K562 (cell line): ENCODE data around the gene HOXB7. TPM values are rescaled to one million over a fixed set of nuclear protein-coding genes. Genes with fewer than 3 reads are reported as not detected.

ENCODE experiments used
- SUPT5H ChIP-seq: fragments of 450-650 bp; IDR thresholded peaks from 2 replicates; pipeline ENCODE4 v1.6.1; 2016
- TSC22D4 ChIP-seq: fragments of 450-650 bp; IDR thresholded peaks from 2 replicates; pipeline ENCODE4 v1.6.1; 2016; ENCODE audit warnings: missing genetic modification characterization, missing biosample characterization, control low read depth
- U2AF1 ChIP-seq: fragments of 200-400 bp; formaldehyde crosslinking; optimal IDR thresholded peaks from 2 replicates; pipeline ENCODE3; 2017; ENCODE audit warnings: mild to moderate bottlenecking, low read depth, low read length, moderate library complexity
- polyA plus RNA-seq, 8 experiments: library from polyadenylated mRNA; depleted of rRNA in 4 of 8; stranded (reverse) in 5 of 8; unstranded in 3 of 8; fragments of >200 nt; fragmentation: Nextera tagmentation in 2 of 8; fragmentation: Illumina TruSeq in 1 of 8; extraction: Ambion mirVana in 2 of 8; extraction: Trizol in 1 of 8; gene quantifications; 2 replicates each; pipeline versions ENCODE4 v1.2.1 to v1.2.3, GENCODE V29; 2011 to 2014; ENCODE audit warnings: inconsistent platforms in 1 of 8, missing spikeins in 1 of 8
- total RNA-seq, 7 experiments: library from RNA; depleted of rRNA in 6 of 7; stranded (reverse); fragments of >200 nt in 6 of 7; fragmentation: Illumina TruSeq in 2 of 7; extraction: Trizol in 2 of 7; gene quantifications; 2 replicates each; pipeline versions ENCODE4 v1.2.1 to v1.2.3, GENCODE V29; 2011 to 2021; ENCODE audit warnings: low replicate concordance in 1 of 7
- TF ChIP-seq, protein P1 (sequence below): fragments of 200-600 bp; sonication (generic); IDR thresholded peaks from one replicate; pipeline ENCODE4 v1.6.1; 2012; ENCODE audit warnings: mild to moderate bottlenecking, low read depth, low read length, inconsistent platforms
- TF ChIP-seq, protein P2 (sequence below), 2 experiments: fragments of 450-650 bp; IDR thresholded peaks; 2 replicates each; pipeline ENCODE4 v1.6.1; 2016; ENCODE audit warnings: mild to moderate bottlenecking in 2 of 2, borderline replicate concordance in 1 of 2, low read depth in 1 of 2, moderate library complexity in 1 of 2

Gene HOXB7
- total and polyA plus RNA-seq, 9 of the 15 experiments (the other 6 are each of a cell fraction or from before 2014, with no cell fraction given), result 5.5 to 16.7 (median 8.3) TPM

DNA sequence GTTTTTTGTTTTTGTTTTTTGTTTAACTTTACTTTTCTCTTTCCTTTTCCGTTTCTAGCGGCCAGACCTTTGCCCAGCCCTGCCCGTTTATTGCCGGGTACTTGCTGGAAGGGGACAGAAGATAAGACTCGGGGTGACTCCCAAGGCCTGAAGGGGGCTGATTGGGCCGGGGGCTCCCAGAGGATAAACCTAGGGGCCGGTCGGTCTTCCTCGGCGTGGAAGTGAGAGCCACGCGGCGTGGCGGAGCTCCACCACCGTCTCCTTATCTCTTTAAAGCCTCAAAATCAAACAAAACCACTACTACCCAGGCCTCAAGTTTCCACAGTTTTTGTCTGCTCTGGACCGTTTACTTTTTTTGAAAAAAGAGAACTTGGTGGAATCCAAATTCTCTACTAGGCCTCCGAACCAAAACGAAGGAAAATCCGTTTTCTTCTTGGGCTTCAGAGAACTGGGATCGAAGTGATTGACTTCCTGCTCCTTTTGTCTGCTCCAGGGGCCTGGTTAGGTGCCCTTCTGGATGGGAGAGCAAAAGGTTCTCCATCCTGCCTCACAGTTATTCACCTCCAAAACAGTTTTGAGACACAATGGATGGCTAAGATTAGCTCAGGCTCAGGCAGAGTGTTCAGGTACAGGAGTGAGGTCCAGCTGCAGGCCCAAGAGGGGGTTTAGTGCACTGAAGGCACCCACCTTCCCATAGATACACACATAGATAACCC lies 23.8 kb upstream of the HOXB7 start (continued):
- TF ChIP-seq, protein P1, sequence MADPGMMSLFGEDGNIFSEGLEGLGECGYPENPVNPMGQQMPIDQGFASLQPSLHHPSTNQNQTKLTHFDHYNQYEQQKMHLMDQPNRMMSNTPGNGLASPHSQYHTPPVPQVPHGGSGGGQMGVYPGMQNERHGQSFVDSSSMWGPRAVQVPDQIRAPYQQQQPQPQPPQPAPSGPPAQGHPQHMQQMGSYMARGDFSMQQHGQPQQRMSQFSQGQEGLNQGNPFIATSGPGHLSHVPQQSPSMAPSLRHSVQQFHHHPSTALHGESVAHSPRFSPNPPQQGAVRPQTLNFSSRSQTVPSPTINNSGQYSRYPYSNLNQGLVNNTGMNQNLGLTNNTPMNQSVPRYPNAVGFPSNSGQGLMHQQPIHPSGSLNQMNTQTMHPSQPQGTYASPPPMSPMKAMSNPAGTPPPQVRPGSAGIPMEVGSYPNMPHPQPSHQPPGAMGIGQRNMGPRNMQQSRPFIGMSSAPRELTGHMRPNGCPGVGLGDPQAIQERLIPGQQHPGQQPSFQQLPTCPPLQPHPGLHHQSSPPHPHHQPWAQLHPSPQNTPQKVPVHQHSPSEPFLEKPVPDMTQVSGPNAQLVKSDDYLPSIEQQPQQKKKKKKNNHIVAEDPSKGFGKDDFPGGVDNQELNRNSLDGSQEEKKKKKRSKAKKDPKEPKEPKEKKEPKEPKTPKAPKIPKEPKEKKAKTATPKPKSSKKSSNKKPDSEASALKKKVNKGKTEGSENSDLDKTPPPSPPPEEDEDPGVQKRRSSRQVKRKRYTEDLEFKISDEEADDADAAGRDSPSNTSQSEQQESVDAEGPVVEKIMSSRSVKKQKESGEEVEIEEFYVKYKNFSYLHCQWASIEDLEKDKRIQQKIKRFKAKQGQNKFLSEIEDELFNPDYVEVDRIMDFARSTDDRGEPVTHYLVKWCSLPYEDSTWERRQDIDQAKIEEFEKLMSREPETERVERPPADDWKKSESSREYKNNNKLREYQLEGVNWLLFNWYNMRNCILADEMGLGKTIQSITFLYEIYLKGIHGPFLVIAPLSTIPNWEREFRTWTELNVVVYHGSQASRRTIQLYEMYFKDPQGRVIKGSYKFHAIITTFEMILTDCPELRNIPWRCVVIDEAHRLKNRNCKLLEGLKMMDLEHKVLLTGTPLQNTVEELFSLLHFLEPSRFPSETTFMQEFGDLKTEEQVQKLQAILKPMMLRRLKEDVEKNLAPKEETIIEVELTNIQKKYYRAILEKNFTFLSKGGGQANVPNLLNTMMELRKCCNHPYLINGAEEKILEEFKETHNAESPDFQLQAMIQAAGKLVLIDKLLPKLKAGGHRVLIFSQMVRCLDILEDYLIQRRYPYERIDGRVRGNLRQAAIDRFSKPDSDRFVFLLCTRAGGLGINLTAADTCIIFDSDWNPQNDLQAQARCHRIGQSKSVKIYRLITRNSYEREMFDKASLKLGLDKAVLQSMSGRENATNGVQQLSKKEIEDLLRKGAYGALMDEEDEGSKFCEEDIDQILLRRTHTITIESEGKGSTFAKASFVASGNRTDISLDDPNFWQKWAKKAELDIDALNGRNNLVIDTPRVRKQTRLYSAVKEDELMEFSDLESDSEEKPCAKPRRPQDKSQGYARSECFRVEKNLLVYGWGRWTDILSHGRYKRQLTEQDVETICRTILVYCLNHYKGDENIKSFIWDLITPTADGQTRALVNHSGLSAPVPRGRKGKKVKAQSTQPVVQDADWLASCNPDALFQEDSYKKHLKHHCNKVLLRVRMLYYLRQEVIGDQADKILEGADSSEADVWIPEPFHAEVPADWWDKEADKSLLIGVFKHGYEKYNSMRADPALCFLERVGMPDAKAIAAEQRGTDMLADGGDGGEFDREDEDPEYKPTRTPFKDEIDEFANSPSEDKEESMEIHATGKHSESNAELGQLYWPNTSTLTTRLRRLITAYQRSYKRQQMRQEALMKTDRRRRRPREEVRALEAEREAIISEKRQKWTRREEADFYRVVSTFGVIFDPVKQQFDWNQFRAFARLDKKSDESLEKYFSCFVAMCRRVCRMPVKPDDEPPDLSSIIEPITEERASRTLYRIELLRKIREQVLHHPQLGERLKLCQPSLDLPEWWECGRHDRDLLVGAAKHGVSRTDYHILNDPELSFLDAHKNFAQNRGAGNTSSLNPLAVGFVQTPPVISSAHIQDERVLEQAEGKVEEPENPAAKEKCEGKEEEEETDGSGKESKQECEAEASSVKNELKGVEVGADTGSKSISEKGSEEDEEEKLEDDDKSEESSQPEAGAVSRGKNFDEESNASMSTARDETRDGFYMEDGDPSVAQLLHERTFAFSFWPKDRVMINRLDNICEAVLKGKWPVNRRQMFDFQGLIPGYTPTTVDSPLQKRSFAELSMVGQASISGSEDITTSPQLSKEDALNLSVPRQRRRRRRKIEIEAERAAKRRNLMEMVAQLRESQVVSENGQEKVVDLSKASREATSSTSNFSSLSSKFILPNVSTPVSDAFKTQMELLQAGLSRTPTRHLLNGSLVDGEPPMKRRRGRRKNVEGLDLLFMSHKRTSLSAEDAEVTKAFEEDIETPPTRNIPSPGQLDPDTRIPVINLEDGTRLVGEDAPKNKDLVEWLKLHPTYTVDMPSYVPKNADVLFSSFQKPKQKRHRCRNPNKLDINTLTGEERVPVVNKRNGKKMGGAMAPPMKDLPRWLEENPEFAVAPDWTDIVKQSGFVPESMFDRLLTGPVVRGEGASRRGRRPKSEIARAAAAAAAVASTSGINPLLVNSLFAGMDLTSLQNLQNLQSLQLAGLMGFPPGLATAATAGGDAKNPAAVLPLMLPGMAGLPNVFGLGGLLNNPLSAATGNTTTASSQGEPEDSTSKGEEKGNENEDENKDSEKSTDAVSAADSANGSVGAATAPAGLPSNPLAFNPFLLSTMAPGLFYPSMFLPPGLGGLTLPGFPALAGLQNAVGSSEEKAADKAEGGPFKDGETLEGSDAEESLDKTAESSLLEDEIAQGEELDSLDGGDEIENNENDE, result no peak
- TF ChIP-seq TSC22D4 (tag) (no peak), SUPT5H (no peak), U2AF1 (no peak)
- TF ChIP-seq, protein P2, sequence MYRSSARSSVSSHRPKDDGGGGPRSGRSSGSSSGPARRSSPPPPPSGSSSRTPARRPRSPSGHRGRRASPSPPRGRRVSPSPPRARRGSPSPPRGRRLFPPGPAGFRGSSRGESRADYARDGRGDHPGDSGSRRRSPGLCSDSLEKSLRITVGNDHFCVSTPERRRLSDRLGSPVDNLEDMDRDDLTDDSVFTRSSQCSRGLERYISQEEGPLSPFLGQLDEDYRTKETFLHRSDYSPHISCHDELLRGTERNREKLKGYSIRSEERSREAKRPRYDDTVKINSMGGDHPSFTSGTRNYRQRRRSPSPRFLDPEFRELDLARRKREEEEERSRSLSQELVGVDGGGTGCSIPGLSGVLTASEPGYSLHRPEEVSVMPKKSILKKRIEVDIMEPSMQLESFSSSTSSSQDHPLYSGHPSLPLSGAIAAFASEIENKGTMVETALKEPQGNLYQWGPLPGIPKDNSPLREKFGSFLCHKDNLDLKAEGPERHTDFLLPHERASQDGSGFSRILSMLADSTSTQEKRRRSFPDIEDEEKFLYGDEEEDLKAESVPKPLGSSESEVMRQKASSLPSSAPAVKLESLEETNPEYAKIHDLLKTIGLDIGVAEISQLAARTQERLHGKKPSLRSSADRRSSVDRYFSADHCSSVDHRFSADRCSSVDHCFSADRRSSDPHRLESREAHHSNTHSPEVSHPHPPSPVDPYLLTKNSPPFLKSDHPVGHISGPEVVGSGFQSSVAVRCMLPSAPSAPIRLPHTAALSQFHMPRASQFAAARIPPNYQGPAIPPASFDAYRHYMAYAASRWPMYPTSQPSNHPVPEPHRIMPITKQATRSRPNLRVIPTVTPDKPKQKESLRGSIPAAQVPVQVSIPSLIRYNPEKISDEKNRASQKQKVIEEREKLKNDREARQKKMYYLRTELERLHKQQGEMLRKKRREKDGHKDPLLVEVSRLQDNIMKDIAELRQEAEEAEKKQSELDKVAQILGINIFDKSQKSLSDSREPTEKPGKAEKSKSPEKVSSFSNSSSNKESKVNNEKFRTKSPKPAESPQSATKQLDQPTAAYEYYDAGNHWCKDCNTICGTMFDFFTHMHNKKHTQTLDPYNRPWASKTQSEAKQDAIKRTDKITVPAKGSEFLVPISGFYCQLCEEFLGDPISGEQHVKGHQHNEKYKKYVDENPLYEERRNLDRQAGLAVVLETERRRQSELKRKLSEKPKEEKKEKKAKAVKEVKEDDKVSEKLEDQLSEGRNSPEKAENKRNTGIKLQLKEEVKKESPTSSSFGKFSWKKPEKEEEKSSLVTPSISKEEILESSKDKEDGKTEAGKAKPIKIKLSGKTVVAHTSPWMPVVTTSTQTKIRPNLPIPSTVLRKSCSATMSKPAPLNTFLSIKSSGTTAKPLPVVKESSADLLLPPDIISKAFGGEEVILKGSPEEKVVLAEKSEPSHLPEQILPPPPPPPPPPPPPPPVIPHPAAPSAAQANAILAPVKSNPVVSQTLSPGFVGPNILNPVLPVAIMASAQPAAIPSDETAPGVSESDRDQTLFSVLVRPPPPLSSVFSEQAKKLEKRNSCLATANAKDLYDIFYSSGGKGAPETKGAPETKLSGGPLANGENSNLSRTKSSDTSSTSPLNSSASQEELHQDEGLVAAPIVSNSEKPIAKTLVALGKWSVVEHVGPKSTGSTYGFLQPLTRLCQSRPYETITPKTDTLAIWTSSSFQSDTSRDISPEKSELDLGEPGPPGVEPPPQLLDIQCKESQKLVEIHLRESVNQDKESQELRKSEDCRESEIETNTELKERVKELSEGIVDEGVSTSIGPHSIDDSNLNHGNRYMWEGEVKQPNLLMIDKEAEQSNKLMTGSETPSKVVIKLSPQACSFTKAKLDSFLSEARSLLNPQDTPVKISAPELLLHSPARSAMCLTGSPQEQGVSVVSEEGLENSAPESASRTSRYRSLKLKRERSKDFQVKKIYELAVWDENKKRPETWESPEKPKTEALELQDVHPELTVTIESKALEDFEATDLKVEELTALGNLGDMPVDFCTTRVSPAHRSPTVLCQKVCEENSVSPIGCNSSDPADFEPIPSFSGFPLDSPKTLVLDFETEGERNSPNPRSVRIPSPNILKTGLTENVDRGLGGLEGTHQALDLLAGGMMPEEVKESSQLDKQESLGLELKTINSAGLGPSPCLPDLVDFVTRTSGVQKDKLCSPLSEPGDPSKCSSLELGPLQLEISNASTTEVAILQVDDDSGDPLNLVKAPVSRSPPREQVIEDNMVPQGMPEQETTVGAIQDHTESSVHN (IDR thresholded peaks at IDR 0.05; ENCODE audit: borderline replicate concordance in 1 of 2, low read depth in 1 of 2), result no peak
